ENCODE data around the gene CR1L. TPM values are rescaled to one million over a fixed set of nuclear protein-coding genes. Genes with fewer than 3 reads are reported as not detected.

The CR1L gene
- total and polyA plus RNA-seq, 9 of the 15 experiments (the other 6 are each of a cell fraction or from before 2014, with no cell fraction given), result 10.1 to 74.8 (median 34.3) TPM

- TF ChIP-seq ZNF655 (CRISPR knock-in tag; IDR thresholded peaks at IDR 0.05) (no peak), KDM2B (CRISPR knock-in tag; IDR thresholded peaks at IDR 0.05) (no peak), EP400 (IDR thresholded peaks at IDR 0.05) (peak; percentile 1; the same call in 1 of the 2 replicates), MLLT1 (IDR thresholded peaks at IDR 0.05) (0 out of 4 replicates have a peak, but pooled peaks of 1 of the 2 experiments have one; percentile 0), ZNF384 (IDR thresholded peaks at IDR 0.05; ENCODE audit: low read depth, low read length) (no peak), BMI1 (IDR thresholded peaks at IDR 0.05; ENCODE audit: low read length) (no peak), ZFP36 (IDR thresholded peaks at IDR 0.05; ENCODE audit: low read depth, low read length, partially characterized antibody) (no peak), MYC (IDR thresholded peaks at IDR 0.05; ENCODE audit: low read depth, low read length) (peak; percentile 40; the same call in 1 of the 2 replicates), MYC (CRISPR knock-in tag; IDR thresholded peaks at IDR 0.05; ENCODE audit: borderline replicate concordance, low read depth) (0 out of 2 replicates have a peak, but pooled peaks have one; percentile 76), BHLHE40 (IDR thresholded peaks at IDR 0.05; ENCODE audit: low read length) (no peak; the same call in 1 of the 2 replicates), MAZ (CRISPR knock-in tag; conservative IDR thresholded peaks at IDR 0.05 in 1 of 2, IDR thresholded peaks at IDR 0.05 in 1 of 2) (peak; percentile 31 to 33; a peak in 1 of 4 replicates), ZNF561 (CRISPR knock-in tag; conservative IDR thresholded peaks at IDR 0.05) (no peak), SMARCA4 (IDR thresholded peaks at IDR 0.05) (0 out of 2 replicates have a peak, but pooled peaks have one; percentile 28), FOXA3 (CRISPR knock-in tag; conservative IDR thresholded peaks at IDR 0.05 in 1 of 2, IDR thresholded peaks at IDR 0.05 in 1 of 2) (no peak), ASH1L (IDR thresholded peaks at IDR 0.05; ENCODE audit: borderline replicate concordance, low read depth, partially characterized antibody) (no peak), NR2C2 (CRISPR knock-in tag; IDR thresholded peaks at IDR 0.05) (peak; percentile 81), NR2C2 (tag; IDR thresholded peaks at IDR 0.05) (no peak), MCM3 (IDR thresholded peaks at IDR 0.05) (no peak), HDAC6 (IDR thresholded peaks at IDR 0.05; ENCODE audit: low read depth, low read length) (no peak), KDM4B (IDR thresholded peaks at IDR 0.05; ENCODE audit: borderline replicate concordance in 2 of 2, low read depth in 1 of 2) (no peak), MTF1 (CRISPR knock-in tag; IDR thresholded peaks at IDR 0.05; ENCODE audit: borderline replicate concordance) (no peak), NFE2 (IDR thresholded peaks at IDR 0.05; ENCODE audit: low read depth) (no peak), HMG20A (CRISPR knock-in tag; conservative IDR thresholded peaks at IDR 0.05) (no peak), CBX8 (IDR thresholded peaks at IDR 0.05; ENCODE audit: borderline replicate concordance, extremely low read depth, low read depth, low read length, poor library complexity, severe bottlenecking) (no peak)
Observed at GRCh38 chr1:207752456-207752998, 107.6 kb downstream of the CR1L start (continued).

Measured in K562 (cell line).